ENCODE measurements around the gene NPHP4. TPM values are rescaled to one million over a fixed set of nuclear protein-coding genes. Genes with fewer than 3 reads are reported as not detected.
A peak's percentile ranks its signal among the peaks of the same experiment; 100 is the strongest.

NPHP4 gene
- polyA plus RNA-seq, 1 of the 3 experiments (the other 2 are of a cell fraction) = 7.0 TPM

- H3K36me3 ChIP-seq (replicated peaks in 1 of 2; ENCODE audit: control insufficient read depth in 1 of 2, insufficient read depth in 2 of 2, low read length in 1 of 2) = no peaks in the 10 kb centered on the region
- DNase-seq = peak; percentile 57
- H3K27me3 ChIP-seq (ENCODE audit: insufficient read depth) = no peaks in the 10 kb centered on the region
- H3K27ac ChIP-seq (ENCODE audit: low read depth in 2 of 2, low read length in 1 of 2) = no peak overlapping the region
- no peak overlapping the region for H3K4me2 ChIP-seq
- ChIA-PET POLR2A (no interaction called here), CTCF (interaction anchor here (1.3 to 1.6 kb wide), 3 partner anchors 11 to 57 kb away, joined by 3 to 4 read pairs (median 4); no protein-coding TSS in a partner anchor)
- peaks cover 5 to 30% of the 10 kb centered on the region in 2 experiments; a peak in 1 of 4 replicates for H3K4me1 ChIP-seq (ENCODE audit: control insufficient read depth in 1 of 2, insufficient read depth in 2 of 2, low read depth in 1 of 2, low read length in 1 of 2)
- H3K9ac ChIP-seq = no peak overlapping the region
- H3K9me2 ChIP-seq = no peaks in the 10 kb centered on the region
- 43% methylated on average over 7 of the region's 9 CpGs for WGBS (ENCODE audit: low lambda C conversion rate)
- H3K9me3 ChIP-seq = no peaks in the 10 kb centered on the region
- no peak for TF ChIP-seq TEAD4 (IDR thresholded peaks at IDR 0.05; ENCODE audit: borderline replicate concordance, insufficient read depth)
- TF ChIP-seq EP300 (IDR thresholded peaks at IDR 0.05; ENCODE audit: borderline replicate concordance in 1 of 2, low read depth in 1 of 2, low read length in 1 of 2) = no peak
- TF ChIP-seq FOXJ3 (CRISPR knock-in tag; IDR thresholded peaks at IDR 0.05) = no peak
- no peak for TF ChIP-seq CHD2 (IDR thresholded peaks at IDR 0.05; ENCODE audit: low read length, partially characterized antibody)
- no peak for TF ChIP-seq JUND (IDR thresholded peaks at IDR 0.05)
- no peak overlapping the region for H2AFZ ChIP-seq (ENCODE audit: low read depth)
- no peaks in the 10 kb centered on the region for H3F3A ChIP-seq (replicated peaks; ENCODE audit: insufficient read depth)
- H4K20me1 ChIP-seq (ENCODE audit: insufficient read depth) = no peaks in the 10 kb centered on the region
- no peak overlapping the region for H3K4me3 ChIP-seq (ENCODE audit: low read depth in 2 of 2, low read length in 1 of 2)
- no peaks in the 10 kb centered on the region for H3K79me2 ChIP-seq (ENCODE audit: insufficient read depth)
Observed at GRCh38 chr1:6037338-6037762, 45.1 kb upstream of the NPHP4 start.

- no peak for TF ChIP-seq PBX3 (IDR thresholded peaks at IDR 0.05)
- TF ChIP-seq RAD21 (IDR thresholded peaks at IDR 0.05; ENCODE audit: low read length) = peak; percentile 19; the same call in 1 of the 2 replicates
- Histone ChIP-seq H3K79me2 (ENCODE audit: insufficient read depth) (no peaks in the 10 kb centered on the region), H3K9me3 (no peaks in the 10 kb centered on the region), H3K27ac (ENCODE audit: low read depth in 2 of 2, low read length in 1 of 2) (no peak overlapping the region), H3K27me3 (ENCODE audit: insufficient read depth) (no peaks in the 10 kb centered on the region), H3K9me2 (no peaks in the 10 kb centered on the region), H3K36me3 (replicated peaks in 1 of 2; ENCODE audit: control insufficient read depth in 1 of 2, insufficient read depth in 2 of 2, low read length in 1 of 2) (no peaks in the 10 kb centered on the region), H4K20me1 (ENCODE audit: insufficient read depth) (no peaks in the 10 kb centered on the region), H3K9ac (no peak overlapping the region), H3K4me1 (ENCODE audit: control insufficient read depth in 1 of 2, insufficient read depth in 2 of 2, low read depth in 1 of 2, low read length in 1 of 2) (peaks cover 5 to 24% of the 10 kb centered on the region in 2 experiments; a peak in 1 of 4 replicates), H3K4me2 (no peak overlapping the region), H3K4me3 (ENCODE audit: low read depth in 2 of 2, low read length in 1 of 2) (no peak overlapping the region), H3F3A (replicated peaks; ENCODE audit: insufficient read depth) (no peaks in the 10 kb centered on the region), H2AFZ (ENCODE audit: low read depth) (no peak overlapping the region)
- POLR2A ChIA-PET = no interaction called here
- 80% methylated on average over 12 of the region's 12 CpGs for WGBS (ENCODE audit: low lambda C conversion rate)
- no peak for DNase-seq
- CTCF ChIA-PET = interaction anchor here (1.0 to 4.4 kb wide), 9 partner anchors 11 to 147 kb away, joined by 3 to 23 read pairs (median 11); no protein-coding TSS in a partner anchor
Observed at GRCh38 chr1:6035719-6036118, 43.5 kb upstream of the NPHP4 start.

GRCh38 chr1:6035303-6035702 is 43.1 kb upstream of the NPHP4 start:
- WGBS (ENCODE audit: low lambda C conversion rate) = 81% methylated on average over 15 of the region's 15 CpGs
- no peak for TF ChIP-seq NFIC (IDR thresholded peaks at IDR 0.05; ENCODE audit: borderline replicate concordance)
- no peak for TF ChIP-seq SIN3A (IDR thresholded peaks at IDR 0.05; ENCODE audit: borderline replicate concordance, low read depth, low read length)
- no peak for TF ChIP-seq ZBTB33 (IDR thresholded peaks at IDR 0.05; ENCODE audit: borderline replicate concordance, low read depth)
- TF ChIP-seq NRF1 (IDR thresholded peaks at IDR 0.05; ENCODE audit: low read depth, low read length) = no peak
- no peak for TF ChIP-seq USF2 (IDR thresholded peaks at IDR 0.05; ENCODE audit: borderline replicate concordance, low read depth, low read length)
- TF ChIP-seq RXRA (IDR thresholded peaks at IDR 0.05; ENCODE audit: borderline replicate concordance, low read depth) = no peak
- no peak for TF ChIP-seq PBX3 (IDR thresholded peaks at IDR 0.05)
- no peak for TF ChIP-seq RCOR1 (IDR thresholded peaks at IDR 0.05; ENCODE audit: low read length)
- no peak for TF ChIP-seq TAF1 (IDR thresholded peaks at IDR 0.05; ENCODE audit: borderline replicate concordance, low read depth, low read length)
- no peak for TF ChIP-seq YY1 (IDR thresholded peaks at IDR 0.05; ENCODE audit: low read depth)
- TF ChIP-seq JUND (IDR thresholded peaks at IDR 0.05) = no peak

More at GRCh38 chr1:6035303-6035702, 43.1 kb upstream of the NPHP4 start:
- H4K20me1 ChIP-seq (ENCODE audit: insufficient read depth) = no peaks in the 10 kb centered on the region
- no peaks in the 10 kb centered on the region for H3K27me3 ChIP-seq (ENCODE audit: insufficient read depth)
- no peak overlapping the region for H2AFZ ChIP-seq (ENCODE audit: low read depth)
- no peaks in the 10 kb centered on the region for H3K79me2 ChIP-seq (ENCODE audit: insufficient read depth)
- H3F3A ChIP-seq (replicated peaks; ENCODE audit: insufficient read depth) = no peaks in the 10 kb centered on the region
- H3K4me2 ChIP-seq = no peak overlapping the region
- no peak overlapping the region for H3K9ac ChIP-seq
- DNase-seq = no peak
- no peaks in the 10 kb centered on the region for H3K9me2 ChIP-seq
- H3K4me1 ChIP-seq (ENCODE audit: control insufficient read depth in 1 of 2, insufficient read depth in 2 of 2, low read depth in 1 of 2, low read length in 1 of 2) = peaks cover 5 to 24% of the 10 kb centered on the region in 2 experiments; a peak in 1 of 4 replicates
- ChIA-PET POLR2A (no interaction called here), CTCF (interaction anchor here (1.0 to 4.4 kb wide), 14 partner anchors 10 to 147 kb away, joined by 3 to 23 read pairs (median 4); partner anchors contain the start of gene NPHP4)
- no peaks in the 10 kb centered on the region for H3K36me3 ChIP-seq (replicated peaks in 1 of 2; ENCODE audit: control insufficient read depth in 1 of 2, insufficient read depth in 2 of 2, low read length in 1 of 2)
- H3K27ac ChIP-seq (ENCODE audit: low read depth in 2 of 2, low read length in 1 of 2) = no peak overlapping the region
- H3K9me3 ChIP-seq = no peaks in the 10 kb centered on the region
- H3K4me3 ChIP-seq (ENCODE audit: low read depth in 2 of 2, low read length in 1 of 2) = no peak overlapping the region
